ENCODE data around the gene RDH12.

Gene RDH12

DNA sequence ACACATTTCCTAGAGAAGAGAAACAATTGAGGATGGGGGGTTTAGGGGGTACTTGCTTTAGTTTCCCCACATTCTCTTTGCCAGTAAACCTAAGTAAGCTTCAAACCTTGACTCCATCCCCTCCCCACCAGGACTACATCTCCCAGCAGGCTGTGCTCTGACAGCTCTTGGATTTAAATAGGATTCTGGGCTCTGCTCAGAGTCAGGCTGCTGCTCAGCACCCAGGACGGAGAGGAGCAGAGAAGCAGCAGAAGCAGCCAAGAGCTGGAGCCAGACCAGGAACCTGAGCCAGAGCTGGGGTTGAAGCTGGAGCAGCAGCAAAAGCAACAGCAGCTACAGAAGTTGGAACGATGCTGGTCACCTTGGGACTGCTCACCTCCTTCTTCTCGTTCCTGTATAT lies 20.6 kb downstream of the RDH12 start:
- Mint-ChIP-seq H3K36me3 (peaks cover 6% of the 10 kb centered on the region), H3K4me3 (no peak overlapping the region), H3K9me3 (ENCODE audit: low read depth) (no peaks in the 10 kb centered on the region), H3K27me3 (peaks cover 29% of the 10 kb centered on the region), H3K4me1 (ENCODE audit: low read depth) (peaks cover 1% of the 10 kb centered on the region), H3K27ac (no peak overlapping the region)

DNA sequence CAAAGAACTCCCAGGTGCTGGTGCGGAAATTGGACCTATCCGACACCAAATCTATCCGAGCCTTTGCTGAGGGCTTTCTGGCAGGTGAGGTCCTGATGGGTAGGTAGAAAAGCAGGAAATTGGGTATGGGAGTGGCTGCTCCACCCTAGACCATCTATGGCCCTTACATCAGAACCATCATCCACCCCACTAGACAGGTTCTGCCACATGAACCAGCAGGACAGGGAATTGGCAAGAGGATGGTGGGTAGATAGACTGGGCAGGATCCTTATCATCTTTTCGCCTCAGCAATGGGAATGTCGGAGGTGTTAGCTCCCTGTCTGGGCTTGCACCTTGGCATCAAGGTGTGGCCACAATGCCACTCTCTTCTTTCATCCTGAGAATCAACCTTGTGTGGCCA lies 23.5 kb downstream of the RDH12 start:
- Mint-ChIP-seq H3K4me3 (no peak overlapping the region), H3K4me1 (ENCODE audit: low read depth) (peaks cover 1% of the 10 kb centered on the region), H3K27ac (no peak overlapping the region), H3K27me3 (peaks cover 29% of the 10 kb centered on the region), H3K9me3 (ENCODE audit: low read depth) (no peaks in the 10 kb centered on the region), H3K36me3 (peaks cover 6% of the 10 kb centered on the region)

GRCh38 chr14:67727361-67727760 lies 25.7 kb downstream of the RDH12 start:
- H3K27me3 Mint-ChIP-seq: peaks cover 19% of the 10 kb centered on the region
- no peak overlapping the region for H3K27ac Mint-ChIP-seq
- H3K4me1 Mint-ChIP-seq (ENCODE audit: low read depth): peaks cover 1% of the 10 kb centered on the region
- H3K4me3 Mint-ChIP-seq: no peak overlapping the region
- no peaks in the 10 kb centered on the region for H3K9me3 Mint-ChIP-seq (ENCODE audit: low read depth)
- peaks cover 6% of the 10 kb centered on the region for H3K36me3 Mint-ChIP-seq

GRCh38 chr14:67728258-67728657 lies 26.6 kb downstream of the RDH12 start:
- H3K36me3 Mint-ChIP-seq: peaks cover 6% of the 10 kb centered on the region
- H3K4me1 Mint-ChIP-seq (ENCODE audit: low read depth): no peaks in the 10 kb centered on the region
- H3K27ac Mint-ChIP-seq: no peak overlapping the region
- H3K4me3 Mint-ChIP-seq: no peak overlapping the region
- H3K27me3 Mint-ChIP-seq: peaks cover 14% of the 10 kb centered on the region
- no peaks in the 10 kb centered on the region for H3K9me3 Mint-ChIP-seq (ENCODE audit: low read depth)

DNA sequence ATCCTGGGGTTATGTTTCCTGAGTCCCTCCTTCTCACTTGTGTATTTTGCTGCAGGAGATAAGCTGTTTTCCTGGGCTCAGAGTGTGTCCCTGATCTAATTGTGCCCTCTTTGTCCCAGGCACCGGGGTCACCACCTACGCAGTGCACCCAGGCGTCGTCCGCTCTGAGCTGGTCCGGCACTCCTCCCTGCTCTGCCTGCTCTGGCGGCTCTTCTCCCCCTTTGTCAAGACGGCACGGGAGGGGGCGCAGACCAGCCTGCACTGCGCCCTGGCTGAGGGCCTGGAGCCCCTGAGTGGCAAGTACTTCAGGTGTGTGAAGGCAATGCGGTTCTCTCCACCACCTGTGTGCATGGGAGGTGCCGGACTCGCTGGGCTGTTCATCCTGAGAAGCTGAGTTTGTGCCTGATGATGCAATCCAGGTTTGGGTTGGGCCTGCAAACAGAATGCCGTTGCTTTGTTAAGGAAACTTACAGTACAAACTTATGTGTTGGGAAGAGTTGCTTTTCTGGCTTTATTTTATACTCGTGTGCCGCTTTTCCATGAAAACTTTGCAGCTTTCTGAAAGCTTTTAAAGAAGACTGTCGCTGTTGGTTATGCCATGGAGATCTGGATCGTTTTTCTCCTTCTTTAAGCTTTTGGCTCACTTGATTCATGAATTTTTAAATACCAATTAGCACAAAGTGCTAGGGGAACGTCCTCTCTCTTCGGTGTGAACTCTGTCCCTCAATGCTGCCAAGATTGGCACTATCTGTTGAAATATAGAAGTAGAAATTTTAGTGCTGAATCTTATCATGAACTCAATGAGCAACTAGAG lies 27.6 kb downstream of the RDH12 start:
- H3K27me3 Mint-ChIP-seq: peaks cover 11% of the 10 kb centered on the region
- H3K4me1 Mint-ChIP-seq (ENCODE audit: low read depth): no peaks in the 10 kb centered on the region
- peaks cover 6% of the 10 kb centered on the region for H3K36me3 Mint-ChIP-seq
- H3K4me3 Mint-ChIP-seq: no peak overlapping the region
- no peaks in the 10 kb centered on the region for H3K9me3 Mint-ChIP-seq (ENCODE audit: low read depth)
- H3K27ac Mint-ChIP-seq: no peak overlapping the region

DNA sequence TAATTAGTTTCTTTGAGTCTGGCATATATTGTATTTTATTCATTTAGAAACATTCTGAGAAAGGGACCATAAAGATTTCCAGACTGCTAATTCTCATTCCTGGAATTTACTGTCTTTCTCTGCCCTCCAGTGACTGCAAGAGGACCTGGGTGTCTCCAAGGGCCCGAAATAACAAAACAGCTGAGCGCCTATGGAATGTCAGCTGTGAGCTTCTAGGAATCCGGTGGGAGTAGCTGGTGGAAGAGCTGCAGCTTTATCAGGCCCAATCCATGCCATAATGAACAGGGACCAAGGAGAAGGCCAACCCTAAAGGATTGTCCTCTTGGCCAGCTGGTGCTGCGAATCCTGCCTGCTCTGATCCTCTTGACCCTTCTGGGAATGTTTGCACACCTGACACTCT lies 31.9 kb downstream of the RDH12 start:
- Mint-ChIP-seq H3K4me1 (ENCODE audit: low read depth) (no peaks in the 10 kb centered on the region), H3K36me3 (no peaks in the 10 kb centered on the region), H3K27me3 (no peaks in the 10 kb centered on the region), H3K4me3 (no peak overlapping the region), H3K27ac (no peak overlapping the region), H3K9me3 (ENCODE audit: low read depth) (no peaks in the 10 kb centered on the region)

- Mint-ChIP-seq H3K4me3 (no peak overlapping the region), H3K36me3 (no peaks in the 10 kb centered on the region), H3K27ac (no peak overlapping the region), H3K4me1 (ENCODE audit: low read depth) (no peaks in the 10 kb centered on the region), H3K27me3 (no peaks in the 10 kb centered on the region), H3K9me3 (ENCODE audit: low read depth) (no peaks in the 10 kb centered on the region)
Observed at GRCh38 chr14:67734675-67735074, 33.0 kb downstream of the RDH12 start.

- no peaks in the 10 kb centered on the region for H3K36me3 Mint-ChIP-seq
- no peak overlapping the region for H3K27ac Mint-ChIP-seq
- H3K27me3 Mint-ChIP-seq: no peaks in the 10 kb centered on the region
- no peaks in the 10 kb centered on the region for H3K4me1 Mint-ChIP-seq (ENCODE audit: low read depth)
- no peak overlapping the region for H3K4me3 Mint-ChIP-seq
- H3K9me3 Mint-ChIP-seq (ENCODE audit: low read depth): no peaks in the 10 kb centered on the region
Observed at GRCh38 chr14:67735336-67736147, 33.9 kb downstream of the RDH12 start.

DNA sequence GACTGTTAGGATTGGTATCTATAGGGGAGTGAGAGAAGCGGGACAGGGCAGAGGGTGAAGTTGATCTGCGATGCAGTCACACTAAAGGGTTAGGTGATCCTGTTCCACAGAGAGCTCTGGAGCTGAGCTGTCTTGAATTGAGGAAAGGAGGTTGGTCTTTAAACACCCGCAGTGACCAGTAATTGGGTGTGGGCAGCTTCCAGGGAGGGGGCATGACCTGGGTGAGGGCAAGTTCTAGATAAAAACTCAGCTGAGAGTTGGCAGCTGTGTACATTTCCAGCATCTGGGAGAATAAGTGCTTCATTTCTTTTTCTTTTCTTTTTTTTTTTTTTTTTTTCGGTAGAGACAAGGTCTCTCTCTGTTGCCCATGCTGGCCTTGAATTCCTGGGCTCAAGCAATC lies 35.1 kb downstream of the RDH12 start:
- Mint-ChIP-seq H3K4me3 (no peak overlapping the region), H3K4me1 (ENCODE audit: low read depth) (no peaks in the 10 kb centered on the region), H3K27ac (no peak overlapping the region), H3K27me3 (no peaks in the 10 kb centered on the region), H3K9me3 (ENCODE audit: low read depth) (no peaks in the 10 kb centered on the region), H3K36me3 (no peaks in the 10 kb centered on the region)

GRCh38 chr14:67738740-67739504 lies 37.2 kb downstream of the RDH12 start:
- Mint-ChIP-seq H3K4me3 (no peak overlapping the region), H3K27me3 (no peaks in the 10 kb centered on the region), H3K36me3 (no peaks in the 10 kb centered on the region), H3K9me3 (ENCODE audit: low read depth) (no peaks in the 10 kb centered on the region), H3K27ac (no peak overlapping the region), H3K4me1 (ENCODE audit: low read depth) (no peaks in the 10 kb centered on the region)

DNA sequence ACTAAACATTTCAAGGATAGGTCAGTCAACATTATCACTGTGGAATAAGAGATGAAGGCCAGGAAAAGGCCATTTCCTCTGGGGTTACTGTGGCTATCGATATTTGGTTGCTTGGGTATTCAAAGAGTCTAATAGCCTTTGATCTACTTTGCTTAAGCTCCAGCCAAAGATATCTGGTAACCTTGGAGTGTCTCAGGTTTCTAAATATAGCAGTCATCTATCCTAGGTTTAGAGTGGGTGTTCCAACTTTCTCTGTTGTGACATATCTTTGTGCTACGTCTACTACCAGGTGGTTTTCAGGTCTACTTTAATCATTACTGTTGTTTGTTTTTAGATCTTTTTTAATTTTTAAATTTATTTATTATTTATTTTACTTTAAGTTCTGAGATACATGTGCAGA lies 42.4 kb downstream of the RDH12 start:
- no peaks in the 10 kb centered on the region for H3K9me3 Mint-ChIP-seq (ENCODE audit: low read depth)
- H3K27ac Mint-ChIP-seq: no peak overlapping the region
- no peaks in the 10 kb centered on the region for H3K27me3 Mint-ChIP-seq
- no peak overlapping the region for H3K4me3 Mint-ChIP-seq
- peaks cover 3% of the 10 kb centered on the region for H3K36me3 Mint-ChIP-seq
- H3K4me1 Mint-ChIP-seq (ENCODE audit: low read depth): no peaks in the 10 kb centered on the region

- H3K4me1 Mint-ChIP-seq (ENCODE audit: low read depth): no peaks in the 10 kb centered on the region
- no peak overlapping the region for H3K4me3 Mint-ChIP-seq
- H3K36me3 Mint-ChIP-seq: peaks cover 8% of the 10 kb centered on the region
- H3K9me3 Mint-ChIP-seq (ENCODE audit: low read depth): no peaks in the 10 kb centered on the region
- H3K27me3 Mint-ChIP-seq: no peaks in the 10 kb centered on the region
- no peak overlapping the region for H3K27ac Mint-ChIP-seq
Observed at GRCh38 chr14:67746927-67747326, 45.2 kb downstream of the RDH12 start.

DNA sequence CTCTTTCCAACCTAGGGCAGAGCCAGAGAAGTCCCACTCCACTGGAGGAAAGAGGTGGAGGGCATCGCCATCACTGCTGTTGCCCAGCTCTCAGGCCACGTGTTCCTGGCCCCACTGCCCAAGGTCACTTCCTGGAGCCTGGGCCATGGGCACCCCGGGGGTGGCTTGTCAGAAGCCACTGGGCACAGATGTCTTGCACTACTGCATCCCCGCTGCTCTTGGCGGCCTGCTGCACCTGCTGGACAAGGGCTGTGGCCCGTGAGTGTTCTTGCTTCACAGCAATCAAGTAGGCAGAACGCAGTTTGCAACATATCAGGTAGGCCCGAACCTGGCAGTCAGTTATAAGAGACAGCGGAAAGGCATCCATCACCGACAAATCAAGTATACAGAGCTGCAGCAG lies 46.6 kb downstream of the RDH12 start:
- Mint-ChIP-seq H3K4me1 (ENCODE audit: low read depth) (no peaks in the 10 kb centered on the region), H3K27ac (no peak overlapping the region), H3K27me3 (no peaks in the 10 kb centered on the region), H3K4me3 (no peak overlapping the region), H3K9me3 (ENCODE audit: low read depth) (no peaks in the 10 kb centered on the region), H3K36me3 (peaks cover 13% of the 10 kb centered on the region)

DNA sequence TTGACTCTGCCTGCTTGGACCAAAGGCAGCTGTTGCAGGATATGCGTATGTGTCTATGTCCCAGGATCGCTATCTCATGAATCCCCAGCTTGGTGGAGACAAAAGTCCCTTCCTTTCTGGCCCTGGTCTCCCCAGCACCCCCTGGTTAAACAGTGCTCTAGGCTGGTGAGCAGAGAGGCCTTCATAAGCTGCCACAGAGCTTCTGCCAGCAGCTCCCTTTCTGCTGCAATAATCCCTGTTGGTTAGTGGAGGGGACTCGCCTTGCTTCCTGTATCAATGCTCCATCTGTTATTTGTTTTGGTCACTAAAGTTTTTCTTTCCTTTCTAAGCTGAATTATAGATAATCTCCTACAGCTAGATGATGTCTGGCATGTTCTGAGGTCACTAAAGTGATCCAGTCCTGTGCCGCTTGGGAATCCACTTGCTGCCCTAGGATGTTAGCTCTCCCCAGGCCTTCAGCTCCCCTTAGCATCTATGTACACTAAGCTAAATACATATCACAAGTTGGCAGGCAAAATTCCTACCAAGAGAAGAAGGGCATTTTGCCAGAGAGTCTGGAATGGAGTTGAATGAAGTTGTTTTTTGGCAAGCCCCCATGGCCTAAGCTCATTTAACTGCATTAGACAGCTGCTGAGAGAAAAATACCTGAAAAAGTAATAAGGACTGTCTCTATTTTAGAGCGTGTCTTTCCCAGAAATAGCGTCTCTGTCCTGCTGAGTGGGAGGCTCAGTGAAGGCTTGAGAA lies 47.8 kb downstream of the RDH12 start:
- Mint-ChIP-seq H3K4me1 (ENCODE audit: low read depth) (no peaks in the 10 kb centered on the region), H3K4me3 (no peak overlapping the region), H3K27ac (no peak overlapping the region), H3K27me3 (no peaks in the 10 kb centered on the region), H3K36me3 (peaks cover 21% of the 10 kb centered on the region), H3K9me3 (ENCODE audit: low read depth) (no peaks in the 10 kb centered on the region)
